Measurements from ENCODE around the gene NBEAL2. TPM values are rescaled to one million over a fixed set of nuclear protein-coding genes. Genes with fewer than 3 reads are reported as not detected.
A peak's percentile ranks its signal among the peaks of the same experiment; 100 is the strongest.
"Not testable (repeated sequence)": the region's sequence is repeated elsewhere in the genome, so short reads cannot be mapped to it uniquely, and the experiment has no call there.

Gene NBEAL2
- total RNA-seq, 4 donors from 2014 or later = 4.1 to 8.7 (median 7.5) TPM

DNA sequence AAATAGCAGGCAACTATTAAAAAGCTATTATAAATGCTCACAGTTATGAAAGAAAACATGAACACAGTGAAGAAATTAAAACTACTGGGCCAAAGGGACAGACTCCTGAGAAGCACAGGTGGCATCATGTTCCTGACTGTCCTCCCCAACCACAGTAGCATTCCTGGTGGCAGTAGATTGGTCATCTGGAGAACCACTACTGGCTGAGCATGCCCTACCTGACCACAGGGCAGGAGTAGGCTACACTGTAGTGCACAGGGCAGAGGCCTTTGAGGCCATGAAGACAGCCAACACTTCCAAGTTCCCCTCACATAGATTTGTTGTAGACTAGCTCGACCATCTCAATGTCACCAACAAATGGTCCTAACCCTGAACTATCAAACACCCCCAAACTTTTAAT lies 49.2 kb downstream of the NBEAL2 start:
- Histone ChIP-seq H3K9me3 (no peaks in the 10 kb centered on the region), H3K27me3 (no peaks in the 10 kb centered on the region), H3K4me3 (no peak overlapping the region), H3K36me3 (no peaks in the 10 kb centered on the region), H3K27ac (no peak overlapping the region), H3K4me1 (peaks cover 8 to 15% of the 10 kb centered on the region in 2 donors)
- TF ChIP-seq, protein P1, sequence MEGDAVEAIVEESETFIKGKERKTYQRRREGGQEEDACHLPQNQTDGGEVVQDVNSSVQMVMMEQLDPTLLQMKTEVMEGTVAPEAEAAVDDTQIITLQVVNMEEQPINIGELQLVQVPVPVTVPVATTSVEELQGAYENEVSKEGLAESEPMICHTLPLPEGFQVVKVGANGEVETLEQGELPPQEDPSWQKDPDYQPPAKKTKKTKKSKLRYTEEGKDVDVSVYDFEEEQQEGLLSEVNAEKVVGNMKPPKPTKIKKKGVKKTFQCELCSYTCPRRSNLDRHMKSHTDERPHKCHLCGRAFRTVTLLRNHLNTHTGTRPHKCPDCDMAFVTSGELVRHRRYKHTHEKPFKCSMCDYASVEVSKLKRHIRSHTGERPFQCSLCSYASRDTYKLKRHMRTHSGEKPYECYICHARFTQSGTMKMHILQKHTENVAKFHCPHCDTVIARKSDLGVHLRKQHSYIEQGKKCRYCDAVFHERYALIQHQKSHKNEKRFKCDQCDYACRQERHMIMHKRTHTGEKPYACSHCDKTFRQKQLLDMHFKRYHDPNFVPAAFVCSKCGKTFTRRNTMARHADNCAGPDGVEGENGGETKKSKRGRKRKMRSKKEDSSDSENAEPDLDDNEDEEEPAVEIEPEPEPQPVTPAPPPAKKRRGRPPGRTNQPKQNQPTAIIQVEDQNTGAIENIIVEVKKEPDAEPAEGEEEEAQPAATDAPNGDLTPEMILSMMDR (IDR thresholded peaks at IDR 0.05 in 4 of 5, conservative IDR thresholded peaks at IDR 0.05 in 1 of 5) = no peak
- TF ChIP-seq POLR2A (IDR thresholded peaks at IDR 0.05) = no peak
- ATAC-seq = no peak
- intact Hi-C loops (cut with DNase I; ENCODE audit: low total_unique reads) = no loop called here
- no peak for DNase-seq
- in situ Hi-C loops (cut with MboI; ENCODE audit: low sequenced_read_pairs in 4 of 4) = no loop called here

DNA sequence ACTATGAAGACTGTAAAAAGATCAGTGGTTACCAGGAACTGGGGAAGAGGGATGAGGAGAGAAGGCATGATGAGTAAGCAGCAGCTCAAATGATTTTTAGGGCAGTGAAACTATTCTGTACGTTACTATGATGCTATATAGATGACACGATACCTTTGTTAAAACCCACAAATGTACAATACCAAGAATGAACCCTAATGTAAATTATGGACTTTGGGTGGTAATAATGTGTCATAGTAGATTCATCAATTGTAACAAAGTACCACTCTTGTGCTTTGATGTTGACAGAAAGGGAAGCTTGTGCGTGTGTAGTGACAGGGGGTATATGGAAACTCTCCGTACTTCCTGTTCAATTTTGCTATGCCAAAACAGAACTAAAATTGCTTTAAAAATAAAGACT lies 51.6 kb downstream of the NBEAL2 start:
- ATAC-seq; in situ Hi-C loops (cut with MboI; ENCODE audit: low sequenced_read_pairs in 4 of 4); H3K9me3 ChIP-seq; DNase-seq; H3K4me3 ChIP-seq; H3K27me3 ChIP-seq; H3K27ac ChIP-seq; intact Hi-C loops (cut with DNase I; ENCODE audit: low total_unique reads): not testable (repeated sequence)
- Histone ChIP-seq H3K36me3 (peaks cover 0 to 14% of the 10 kb centered on the region in 2 donors), H3K4me1 (peaks cover 8 to 21% of the 10 kb centered on the region in 2 donors)

DNA sequence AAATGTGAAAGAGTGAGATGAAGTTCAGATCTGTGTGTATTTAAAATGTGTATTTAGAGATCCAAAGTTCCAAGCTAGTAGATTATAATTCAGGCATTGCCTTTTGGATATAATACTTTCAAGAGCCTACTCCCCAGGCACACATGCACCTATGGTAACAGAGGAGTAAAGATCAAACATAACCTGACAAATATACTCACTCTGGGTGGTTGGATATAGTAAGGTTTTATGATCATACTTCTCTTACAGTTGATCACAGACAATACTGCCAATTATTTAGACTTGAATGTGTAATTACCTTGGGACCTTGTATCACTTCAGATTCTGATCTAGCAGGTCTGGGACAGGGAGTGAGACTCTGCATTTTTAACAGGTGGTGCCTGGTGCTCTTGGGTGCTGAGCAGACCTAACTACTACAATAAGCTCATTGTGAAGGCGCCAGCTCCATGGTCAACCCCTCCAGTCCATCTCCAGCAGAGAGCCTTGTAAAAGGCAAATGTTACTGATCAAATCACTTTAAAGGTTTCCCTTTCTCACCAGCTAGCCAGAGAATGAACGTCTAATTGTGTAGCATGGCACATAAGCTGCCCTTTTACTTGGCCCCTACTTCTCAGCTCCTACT lies 55.5 kb downstream of the NBEAL2 start:
- H3K4me1 ChIP-seq = peaks cover 8 to 21% of the 10 kb centered on the region in 2 donors
- peaks cover 0 to 36% of the 10 kb centered on the region in 2 donors for H3K36me3 ChIP-seq
- ATAC-seq = no peak
- H3K4me3 ChIP-seq = no peak overlapping the region
- TF ChIP-seq POLR2A (IDR thresholded peaks at IDR 0.05) = no peak
- TF ChIP-seq, protein P1 (IDR thresholded peaks at IDR 0.05 in 4 of 5, conservative IDR thresholded peaks at IDR 0.05 in 1 of 5) = no peak
- H3K9me3 ChIP-seq = no peaks in the 10 kb centered on the region
- DNase-seq = no peak
- in situ Hi-C loops (cut with MboI; ENCODE audit: low sequenced_read_pairs in 4 of 4) (no loop called here), intact Hi-C loops (cut with DNase I; ENCODE audit: low total_unique reads) (loop anchor here (5.0 kb wide), 1 partner anchor 127 kb away; the partner anchor contains the start of gene SETD2)
- H3K27me3 ChIP-seq = no peaks in the 10 kb centered on the region
- H3K27ac ChIP-seq = peak overlapping the region; percentile 58 to 77 (median 71)

DNA sequence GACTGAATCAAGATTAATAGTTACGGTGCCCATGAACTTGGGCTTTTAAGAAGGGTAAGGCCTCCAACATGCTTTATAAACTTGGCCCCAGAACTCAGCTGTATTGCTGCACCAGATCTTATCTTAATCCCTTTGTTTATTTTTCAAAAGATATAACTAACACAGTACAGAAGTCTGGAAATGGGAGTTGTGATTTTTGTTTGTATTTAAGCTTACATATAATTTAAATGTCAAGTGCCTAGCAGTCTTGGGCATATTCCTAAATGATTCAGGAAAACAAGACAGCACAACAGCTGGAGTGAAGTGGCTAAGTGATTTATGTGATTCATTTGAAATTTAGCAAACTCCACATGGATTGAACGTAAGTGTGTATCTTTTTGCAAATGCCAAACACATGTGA lies 56.2 kb downstream of the NBEAL2 start:
- intact Hi-C loops (cut with DNase I; ENCODE audit: low total_unique reads) (loop anchor here (5.0 kb wide), 1 partner anchor 127 kb away; the partner anchor contains the start of gene SETD2), in situ Hi-C loops (cut with MboI; ENCODE audit: low sequenced_read_pairs in 4 of 4) (no loop called here)
- Histone ChIP-seq H3K27me3 (no peaks in the 10 kb centered on the region), H3K4me1 (peaks cover 8 to 21% of the 10 kb centered on the region in 2 donors), H3K9me3 (no peaks in the 10 kb centered on the region), H3K36me3 (peaks cover 0 to 41% of the 10 kb centered on the region in 2 donors), H3K27ac (peak overlapping the region; percentile 58 to 77 (median 71)), H3K4me3 (no peak overlapping the region)
- DNase-seq (no peak), ATAC-seq (no peak)
- no peak for TF ChIP-seq POLR2A (IDR thresholded peaks at IDR 0.05)
- TF ChIP-seq, protein P1 (IDR thresholded peaks at IDR 0.05 in 4 of 5, conservative IDR thresholded peaks at IDR 0.05 in 1 of 5) = no peak

DNA sequence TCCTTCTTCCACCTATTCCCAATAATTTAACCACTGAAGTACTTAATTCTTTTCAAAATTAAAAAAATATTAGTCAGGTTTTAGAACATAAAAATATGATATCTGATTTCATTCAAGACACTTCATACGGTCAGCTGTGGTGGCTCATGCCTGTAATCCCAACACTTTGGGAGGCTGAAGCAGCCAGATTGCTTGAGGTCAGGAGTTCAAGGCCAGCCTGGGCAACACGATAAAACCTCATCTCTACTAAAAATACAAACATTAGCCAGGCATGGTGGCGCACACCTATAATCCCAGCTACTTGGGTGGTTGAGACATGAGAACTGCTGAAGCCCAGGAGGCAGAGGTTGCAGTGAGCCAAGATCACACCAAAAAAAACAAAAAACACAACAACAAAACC lies 56.7 kb downstream of the NBEAL2 start:
- intact Hi-C loops (cut with DNase I; ENCODE audit: low total_unique reads) = loop anchor here (5.0 kb wide), 1 partner anchor 126 kb away; the partner anchor contains the start of gene SETD2
- H3K9me3 ChIP-seq = no peaks in the 10 kb centered on the region
- peaks cover 8 to 21% of the 10 kb centered on the region in 2 donors for H3K4me1 ChIP-seq
- DNase-seq = no peak
- no peaks in the 10 kb centered on the region for H3K27me3 ChIP-seq
- no peak for TF ChIP-seq POLR2A (IDR thresholded peaks at IDR 0.05)
- TF ChIP-seq, protein P1 (IDR thresholded peaks at IDR 0.05 in 4 of 5, conservative IDR thresholded peaks at IDR 0.05 in 1 of 5) = no peak
- peak overlapping the region in 3 of 4 donors; percentile 15 to 77 (median 32) for H3K27ac ChIP-seq
- H3K4me3 ChIP-seq = no peak overlapping the region
- no peak for ATAC-seq
- in situ Hi-C loops (cut with MboI; ENCODE audit: low sequenced_read_pairs in 4 of 4) = no loop called here
- peaks cover 0 to 46% of the 10 kb centered on the region in 2 donors for H3K36me3 ChIP-seq

DNA sequence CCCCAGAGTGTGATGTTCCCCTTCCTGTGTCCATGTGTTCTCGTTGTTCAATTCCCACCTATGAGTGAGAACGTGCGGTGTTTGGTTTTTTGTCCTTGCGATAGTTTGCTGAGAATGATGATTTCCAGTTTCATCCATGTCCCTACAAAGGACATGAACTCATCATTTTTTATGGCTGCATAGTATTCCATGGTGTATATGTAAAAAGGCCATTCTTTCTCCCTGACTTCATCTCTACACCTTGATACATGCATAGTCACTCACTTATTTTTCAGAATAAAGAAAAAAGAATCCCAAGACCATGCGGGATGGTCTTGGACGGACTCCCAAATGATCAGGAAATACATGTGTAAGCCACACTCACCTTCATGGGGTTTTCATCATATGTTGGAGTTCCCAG lies 57.8 kb downstream of the NBEAL2 start:
- DNase-seq; H3K27me3 ChIP-seq; H3K4me3 ChIP-seq; H3K27ac ChIP-seq; H3K9me3 ChIP-seq; in situ Hi-C loops (cut with MboI; ENCODE audit: low sequenced_read_pairs in 4 of 4); ATAC-seq: not testable (repeated sequence)
- Histone ChIP-seq H3K36me3 (peaks cover 0 to 58% of the 10 kb centered on the region in 2 donors), H3K4me1 (peaks cover 8 to 21% of the 10 kb centered on the region in 2 donors)
- intact Hi-C loops (cut with DNase I; ENCODE audit: low total_unique reads) = loop anchor here (5.0 kb wide), 1 partner anchor 125 kb away; the partner anchor contains the start of gene SETD2

All from gastrocnemius medialis (tissue), 4 donors.